Gastrocnemius medialis (tissue), 4 donors: ENCODE results near the gene TRIM37. TPM values are rescaled to one million over a fixed set of nuclear protein-coding genes. Genes with fewer than 3 reads are reported as not detected.
A peak's percentile ranks its signal among the peaks of the same experiment; 100 is the strongest.
"Not testable (repeated sequence)": the region's sequence is repeated elsewhere in the genome, so short reads cannot be mapped to it uniquely, and the experiment has no call there.

Experiments used
- ATAC-seq, 2 donors: fragments of 150-250 bp; one replicate each; pipeline ENCODE4 v1.9.1; 2016
- DNase-seq, 2 donors: peaks; one replicate each; pipeline ENCODE4 v3.0.0-alpha.2; 2019
- H3K27ac ChIP-seq, 4 donors: fragments of 200-600 bp; sonication (generic); 1 replicate in 1 of 4; 2 replicates in 3 of 4; pipeline ENCODE4 v1.5.1; 2016 to 2018; ENCODE audit warnings: mild to moderate bottlenecking in 2 of 4, moderate library complexity in 1 of 4
- H3K27me3 ChIP-seq, 3 donors: fragments of 200-600 bp; sonication (generic) in 2 of 3; 1 replicate in 1 of 3; 2 replicates in 2 of 3; pipeline versions ENCODE4 v1.5.1 to v1.6.0; 2016 to 2019; ENCODE audit warnings: mild to moderate bottlenecking in 1 of 3, moderate library complexity in 1 of 3
- H3K36me3 ChIP-seq, 2 donors: fragments of 200-600 bp; sonication (generic) in 1 of 2; one replicate each; pipeline ENCODE4 v1.5.1; 2017 to 2018
- H3K4me1 ChIP-seq, 2 donors: fragments of 200-600 bp; sonication (generic) in 1 of 2; one replicate each; pipeline ENCODE4 v1.5.1; 2016 to 2017; ENCODE audit warnings: mild to moderate bottlenecking in 2 of 2
- H3K4me3 ChIP-seq, 4 donors: fragments of 200-600 bp; sonication (generic) in 3 of 4; 1 replicate in 1 of 4; 2 replicates in 3 of 4; pipeline ENCODE4 v1.5.1; 2016 to 2019; ENCODE audit warnings: mild to moderate bottlenecking in 2 of 4
- H3K9me3 ChIP-seq, 3 donors: fragments of 200-600 bp; sonication (generic) in 2 of 3; 1 replicate in 1 of 3; 2 replicates in 2 of 3; pipeline ENCODE4 v1.5.1; 2016 to 2019
- CTCF ChIP-seq, 5 experiments: fragments of 450-650 bp in 3 of 5; fragments of 200-600 bp in 2 of 5; sonication (generic) in 2 of 5; IDR thresholded peaks in 4 of 5; conservative IDR thresholded peaks in 1 of 5; 1 replicate in 4 of 5; 2 replicates in 1 of 5; pipeline ENCODE4 v1.5.1; 2016 to 2019; ENCODE audit warnings: antibody characterized with exemption in 5 of 5, mild to moderate bottlenecking in 3 of 5, moderate library complexity in 3 of 5
- POLR2A ChIP-seq, 2 donors: fragments of 450-650 bp; IDR thresholded peaks; one replicate each; pipeline ENCODE4 v1.6.1; 2017; ENCODE audit warnings: antibody characterized with exemption in 2 of 2, mild to moderate bottlenecking in 2 of 2, moderate library complexity in 2 of 2
- in situ Hi-C, 4 donors: fragments of 200-750 bp; cut with MboI; loops; one replicate each; pipeline versions ENCODE4 v1.15.0 to v1.8.0; 2017; ENCODE audit warnings: low sequenced_read_pairs in 4 of 4
- intact Hi-C: fragments of 100-400 bp; cut with DNase I; formaldehyde crosslinking; loops from one replicate; pipeline ENCODE4 v1.15.1; 2023; ENCODE audit warnings: low total_unique reads
- total RNA-seq, 4 donors: library from RNA; depleted of rRNA; stranded (reverse); fragments of >200 nt; gene quantifications; one replicate each; pipeline versions ENCODE4 v1.1.0 to v1.2.3, GENCODE V29; 2016

Gene TRIM37
- total RNA-seq, 4 donors from 2014 or later = 16.1 to 17.5 (median 16.3) TPM

DNA sequence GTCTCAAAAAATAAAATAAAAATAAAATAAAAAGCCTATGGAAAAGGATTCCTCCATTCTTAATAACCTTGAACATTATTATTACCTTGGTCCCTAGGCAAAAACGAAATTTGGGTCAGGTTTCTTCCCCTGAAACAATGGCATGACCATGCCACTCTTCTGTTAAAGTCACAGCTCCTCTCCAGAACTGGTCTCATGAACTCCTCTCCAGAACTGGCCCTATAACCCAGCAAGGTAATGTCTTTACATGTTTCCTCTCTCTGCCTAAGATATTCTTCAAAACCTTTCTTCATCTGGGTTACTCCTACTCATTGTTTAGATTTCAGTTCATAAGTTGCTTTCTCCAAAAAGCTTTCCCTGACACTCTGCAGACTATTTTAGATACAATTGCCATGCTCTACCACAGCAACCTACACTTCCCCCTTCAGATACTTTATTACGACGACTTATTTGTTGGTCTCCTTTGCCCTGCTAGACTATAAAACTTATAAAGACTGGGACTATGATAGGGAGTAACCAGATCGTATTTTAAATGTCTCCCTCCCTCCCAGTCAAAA lies 13.5 kb downstream of the TRIM37 start:
- H3K36me3 ChIP-seq = peaks cover 0 to 13% of the 10 kb centered on the region in 2 donors
- H3K27ac ChIP-seq = peak overlapping the region in 1 of 4 donors; percentile 19
- ATAC-seq = no peak
- DNase-seq = no peak
- no peaks in the 10 kb centered on the region for H3K27me3 ChIP-seq
- TF ChIP-seq POLR2A (IDR thresholded peaks at IDR 0.05) = no peak
- TF ChIP-seq CTCF (IDR thresholded peaks at IDR 0.05 in 4 of 5, conservative IDR thresholded peaks at IDR 0.05 in 1 of 5) = no peak
- intact Hi-C loops = no loop called here
- in situ Hi-C loops = no loop called here
- H3K4me3 ChIP-seq = no peak overlapping the region
- H3K4me1 ChIP-seq = peaks cover 0 to 12% of the 10 kb centered on the region in 2 donors
- H3K9me3 ChIP-seq = no peaks in the 10 kb centered on the region

DNA sequence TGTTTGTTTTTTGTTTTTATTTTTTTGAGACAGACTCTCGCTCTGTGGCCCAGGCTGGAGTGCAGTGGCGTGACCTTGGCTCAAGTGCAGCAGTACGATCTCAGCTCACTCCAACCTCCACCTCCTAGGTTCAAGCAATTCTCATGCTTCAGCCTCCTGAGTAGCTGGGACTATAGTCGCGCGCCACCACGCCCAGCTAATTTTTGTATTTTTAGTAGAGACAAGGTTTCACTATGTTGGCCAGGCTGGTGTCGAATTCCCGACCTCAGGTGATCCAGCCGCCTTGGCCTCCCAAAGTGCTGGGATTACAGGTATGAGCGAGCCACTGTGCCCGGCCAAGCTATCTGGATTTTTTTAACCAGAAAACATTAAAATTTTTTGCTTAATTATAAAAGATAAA lies 16.1 kb downstream of the TRIM37 start:
- H3K27ac ChIP-seq, DNase-seq, H3K9me3 ChIP-seq, ATAC-seq, intact Hi-C loops, H3K27me3 ChIP-seq, in situ Hi-C loops, H3K4me3 ChIP-seq: not testable (repeated sequence)
- Histone ChIP-seq H3K36me3 (peaks cover 0 to 18% of the 10 kb centered on the region in 2 donors), H3K4me1 (peaks cover 0 to 12% of the 10 kb centered on the region in 2 donors)

DNA sequence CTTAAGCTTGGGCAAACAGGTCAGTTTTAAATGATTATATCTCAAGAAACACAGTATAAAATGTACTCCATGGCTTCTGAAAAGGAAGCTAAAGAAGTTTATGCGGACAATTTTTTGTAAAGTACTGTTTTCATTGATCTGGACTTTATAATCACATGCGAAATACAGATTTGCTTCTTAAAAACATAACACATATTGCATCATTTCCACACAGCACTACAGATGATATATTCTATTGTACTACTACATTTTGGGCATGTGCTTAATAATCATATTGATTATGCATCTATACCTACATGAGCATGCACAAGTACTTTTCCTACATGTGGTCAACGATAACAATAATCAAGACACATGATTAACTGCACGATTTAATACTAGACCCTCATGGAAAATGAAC lies 22.5 kb downstream of the TRIM37 start:
- in situ Hi-C loops = no loop called here

GRCh38 chr17:59074494-59074893 lies 32.2 kb downstream of the TRIM37 start:
- DNase-seq = no peak
- Histone ChIP-seq H3K9me3 (no peaks in the 10 kb centered on the region), H3K4me3 (no peak overlapping the region), H3K27me3 (no peaks in the 10 kb centered on the region), H3K36me3 (peaks cover 0 to 51% of the 10 kb centered on the region in 2 donors), H3K27ac (no peak overlapping the region), H3K4me1 (no peaks in the 10 kb centered on the region)
- TF ChIP-seq CTCF (IDR thresholded peaks at IDR 0.05 in 4 of 5, conservative IDR thresholded peaks at IDR 0.05 in 1 of 5) (no peak), POLR2A (IDR thresholded peaks at IDR 0.05) (no peak)
- no peak for ATAC-seq
- intact Hi-C loops (no loop called here), in situ Hi-C loops (no loop called here)

More for the DNA sequence above, 22.5 kb downstream of the TRIM37 start:
- no peak overlapping the region for H3K4me3 ChIP-seq
- ATAC-seq (no peak), DNase-seq (no peak)
- TF ChIP-seq CTCF (IDR thresholded peaks at IDR 0.05 in 4 of 5, conservative IDR thresholded peaks at IDR 0.05 in 1 of 5) = no peak
- intact Hi-C loops = no loop called here
- peaks cover 0 to 4% of the 10 kb centered on the region in 2 donors for H3K4me1 ChIP-seq
- H3K27ac ChIP-seq = no peak overlapping the region
- no peaks in the 10 kb centered on the region for H3K27me3 ChIP-seq
- H3K9me3 ChIP-seq = no peaks in the 10 kb centered on the region
- peaks cover 0 to 19% of the 10 kb centered on the region in 2 donors for H3K36me3 ChIP-seq

DNA sequence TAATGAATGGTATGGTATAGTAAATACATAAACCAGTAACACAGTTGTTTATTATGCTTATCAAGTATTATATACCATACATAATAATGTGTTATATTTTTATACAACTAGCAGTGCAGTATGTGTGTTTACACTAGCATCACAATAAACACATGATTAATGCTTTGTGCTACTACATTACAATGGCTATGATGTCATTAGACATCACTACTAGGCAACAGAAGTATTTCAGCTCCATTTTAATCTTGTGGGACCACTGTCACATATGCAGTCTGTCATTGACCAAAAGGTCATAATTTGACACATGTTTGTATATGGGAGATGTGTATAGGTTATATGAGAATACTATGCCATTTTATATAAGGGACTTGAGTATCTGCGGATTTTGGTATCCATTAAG lies 32.7 kb downstream of the TRIM37 start:
- no peak for ATAC-seq
- no peak overlapping the region for H3K27ac ChIP-seq

DNA sequence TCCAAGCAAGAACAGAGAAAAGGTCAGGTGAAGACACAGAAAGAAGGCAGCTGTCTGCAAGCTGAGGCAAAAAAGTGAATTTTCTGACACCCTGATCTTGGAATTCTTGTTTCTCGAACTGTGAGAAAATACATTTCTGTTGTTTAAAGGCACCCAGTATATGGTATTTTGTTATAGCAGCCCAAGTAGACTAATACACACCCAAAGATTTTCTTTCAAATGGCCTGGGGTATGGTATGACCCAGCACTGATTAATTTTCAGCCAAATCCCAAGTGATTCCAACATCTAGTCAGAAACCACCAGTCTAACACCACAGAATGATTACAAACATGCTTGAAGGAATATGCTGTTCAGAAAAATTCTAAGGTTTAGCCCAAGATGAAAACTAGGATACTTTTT lies 36.8 kb downstream of the TRIM37 start:
- no peak for DNase-seq
- TF ChIP-seq CTCF (IDR thresholded peaks at IDR 0.05 in 4 of 5, conservative IDR thresholded peaks at IDR 0.05 in 1 of 5) = no peak
- no peak for TF ChIP-seq POLR2A (IDR thresholded peaks at IDR 0.05)
- H3K36me3 ChIP-seq = peaks cover 0 to 38% of the 10 kb centered on the region in 2 donors
- H3K4me3 ChIP-seq = no peak overlapping the region
- no peaks in the 10 kb centered on the region for H3K4me1 ChIP-seq
- H3K27ac ChIP-seq = no peak overlapping the region
- H3K27me3 ChIP-seq = no peaks in the 10 kb centered on the region
- in situ Hi-C loops (no loop called here), intact Hi-C loops (no loop called here)
- no peaks in the 10 kb centered on the region for H3K9me3 ChIP-seq
- no peak for ATAC-seq

More for the DNA sequence above, 32.7 kb downstream of the TRIM37 start:
- no peak for DNase-seq
- peaks cover 0 to 48% of the 10 kb centered on the region in 2 donors for H3K36me3 ChIP-seq
- no peaks in the 10 kb centered on the region for H3K9me3 ChIP-seq
- intact Hi-C loops (no loop called here), in situ Hi-C loops (no loop called here)
- H3K27me3 ChIP-seq = no peaks in the 10 kb centered on the region
- no peak overlapping the region for H3K4me3 ChIP-seq
- no peak for TF ChIP-seq POLR2A (IDR thresholded peaks at IDR 0.05)
- no peaks in the 10 kb centered on the region for H3K4me1 ChIP-seq
